Fibroblast of skin of back (primary cell): ENCODE data around the gene PELI1.
"Not testable (repeated sequence)": the region's sequence is repeated elsewhere in the genome, so short reads cannot be mapped to it uniquely, and the experiment has no call there.

Source experiments
- DNase-seq: peaks from one replicate; pipeline ENCODE4 v3.0.0-alpha.2; 2013

The PELI1 gene

DNA sequence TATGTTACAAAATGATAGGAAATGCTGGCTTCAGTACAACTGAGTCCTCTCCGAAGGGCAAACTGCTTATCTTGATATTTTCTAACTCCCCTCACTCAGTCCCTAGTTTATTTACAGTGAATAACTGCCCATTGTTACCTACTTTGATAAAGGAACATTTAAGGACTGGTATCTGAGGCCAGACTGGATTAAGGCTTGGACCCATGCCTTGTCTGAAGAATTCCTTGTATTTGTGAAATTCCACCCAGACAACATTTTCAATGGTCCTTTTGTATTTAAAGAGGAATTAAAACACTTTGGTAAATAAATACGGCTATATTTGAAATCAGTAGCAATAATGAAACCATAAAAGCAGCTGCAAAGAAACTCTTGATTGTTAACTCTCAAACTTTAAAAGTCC, 58.3 kb downstream of the PELI1 start:
- no peak for DNase-seq

DNA sequence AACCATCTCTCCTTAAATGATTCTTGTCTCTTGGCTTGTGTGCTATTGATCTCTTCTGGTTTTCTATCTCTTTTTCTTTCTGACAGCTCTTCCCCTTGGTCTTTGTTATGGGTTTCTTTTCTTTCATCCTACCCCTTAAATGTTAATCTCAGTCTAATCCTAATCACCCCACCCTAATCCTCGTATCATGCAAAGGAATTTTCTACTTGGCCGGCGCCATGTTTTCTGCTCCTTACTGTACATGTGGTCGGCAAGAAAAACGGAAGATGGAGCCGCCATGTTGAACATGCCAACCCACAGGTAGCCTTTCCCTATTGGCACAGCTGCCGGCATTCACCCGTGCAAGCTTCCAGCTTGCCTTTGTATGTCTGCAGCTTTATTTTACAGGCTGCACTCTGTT, 63.2 kb downstream of the PELI1 start:
- no peak for DNase-seq

DNA sequence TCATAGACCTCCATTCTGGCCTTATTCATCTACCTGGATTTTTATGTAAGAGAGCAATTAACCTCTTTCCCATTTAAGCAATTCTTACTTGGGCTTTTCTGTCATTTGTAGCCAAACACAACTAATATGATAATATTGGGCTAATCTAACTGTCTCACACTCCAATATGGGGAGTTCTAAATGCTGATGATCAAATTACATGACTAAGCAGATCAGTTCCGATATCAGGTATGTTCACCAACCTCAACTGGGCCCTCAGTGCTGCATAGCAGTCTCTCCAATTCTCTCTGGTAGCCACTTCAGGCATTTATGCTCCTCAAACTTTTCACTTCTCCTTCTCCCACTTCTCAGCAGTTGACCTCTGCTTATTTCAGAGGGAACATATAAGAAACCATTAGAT, 64.0 kb downstream of the PELI1 start:
- no peak for DNase-seq

DNA sequence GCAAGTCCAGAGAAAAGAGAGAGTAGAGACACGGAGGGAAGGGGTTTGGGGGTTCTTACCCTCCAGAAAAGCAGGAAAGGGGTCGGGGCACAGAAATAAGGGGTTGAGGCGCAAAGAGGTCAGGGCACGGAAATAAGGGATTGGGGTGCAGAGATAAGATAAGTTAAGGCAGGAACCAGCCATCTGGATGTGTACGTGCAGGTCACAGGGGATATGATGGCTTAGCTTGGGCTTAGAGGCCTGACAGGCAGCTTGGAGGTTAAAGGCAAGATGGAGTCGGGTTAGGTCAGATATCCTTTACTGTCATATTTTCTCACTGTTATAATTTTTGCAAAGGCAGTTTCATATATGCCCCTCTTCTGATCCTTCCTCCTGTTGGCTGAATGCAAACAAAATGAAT, 64.5 kb downstream of the PELI1 start:
- not testable (repeated sequence) for DNase-seq

DNA sequence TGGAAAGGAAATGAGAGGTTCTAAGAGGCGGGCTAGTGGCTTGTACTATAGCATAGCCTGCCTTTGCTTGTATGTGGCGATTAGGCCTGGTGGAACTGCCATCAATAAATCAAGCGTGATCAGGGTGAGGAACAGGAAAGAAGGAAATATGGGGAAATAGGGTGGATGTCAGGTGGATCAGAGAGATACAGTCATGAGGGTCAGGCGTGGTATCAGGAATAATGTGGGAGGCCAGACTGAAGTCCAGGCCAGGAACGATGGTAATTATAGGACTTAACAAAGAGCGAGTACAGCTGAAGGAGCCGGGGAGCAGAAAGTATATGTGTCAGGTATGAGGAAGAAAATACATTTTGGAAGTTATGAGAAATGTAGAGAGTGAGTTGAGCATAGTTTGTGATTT, 67.4 kb downstream of the PELI1 start:
- not testable (repeated sequence) for DNase-seq

DNA sequence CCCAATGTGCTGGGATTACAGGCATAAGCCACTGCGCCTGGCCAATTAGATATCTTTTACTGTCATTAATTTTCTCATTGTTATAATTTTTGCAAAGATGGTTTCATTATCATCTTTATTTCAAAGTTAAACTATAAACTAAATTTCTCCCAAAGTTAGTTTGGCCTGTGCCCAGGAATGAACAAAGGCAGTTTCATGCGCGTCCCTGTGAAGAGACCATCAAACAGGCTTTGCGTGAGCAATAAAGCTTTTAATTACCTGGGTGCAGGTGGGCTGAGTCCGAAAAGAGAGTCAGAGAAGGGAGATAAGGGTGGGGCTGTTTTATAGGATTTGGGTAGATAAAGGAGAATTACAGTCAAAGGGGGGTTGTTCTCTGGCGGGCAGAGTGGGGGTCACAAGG, 69.6 kb downstream of the PELI1 start:
- not testable (repeated sequence) for DNase-seq

DNA sequence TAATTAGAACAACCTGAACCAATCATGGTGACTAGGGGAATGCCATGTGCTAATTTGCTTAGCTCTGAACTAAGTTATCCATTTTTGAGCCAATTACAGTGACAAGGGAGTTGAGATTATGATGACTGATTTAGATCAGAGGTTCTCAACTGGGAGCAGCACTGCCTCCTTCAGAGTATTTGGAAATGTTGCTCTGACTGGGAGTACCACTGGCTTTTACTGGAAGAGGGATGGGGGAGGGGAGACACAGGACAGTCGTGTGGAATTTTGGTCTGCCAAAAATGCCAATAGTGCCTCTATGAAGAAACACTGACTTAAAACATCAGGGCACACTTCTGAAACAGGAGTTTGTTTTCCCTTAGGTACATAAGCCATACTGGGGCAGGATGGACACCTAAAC, 76.9 kb downstream of the PELI1 start:
- DNase-seq = no peak

DNA sequence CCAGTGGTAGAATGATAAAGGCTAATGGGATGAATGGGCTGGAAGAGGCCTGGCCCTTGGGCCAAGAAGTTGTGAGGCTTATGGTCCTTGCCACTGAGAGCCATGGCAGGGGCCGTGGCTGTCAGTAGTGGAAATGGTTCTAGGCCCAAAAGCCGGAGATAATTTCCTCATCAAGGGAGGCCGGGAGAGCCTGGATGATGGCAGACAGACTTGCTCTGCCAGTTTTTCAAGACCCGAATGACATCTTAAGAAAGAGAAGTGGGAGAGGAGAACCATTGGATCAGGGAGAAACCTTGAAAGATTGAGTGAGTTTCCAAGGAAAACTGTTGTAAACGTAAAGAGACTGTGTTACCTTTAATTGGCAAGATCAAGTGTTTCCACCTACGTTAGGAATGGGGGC, 78.7 kb downstream of the PELI1 start:
- DNase-seq = no peak

DNA sequence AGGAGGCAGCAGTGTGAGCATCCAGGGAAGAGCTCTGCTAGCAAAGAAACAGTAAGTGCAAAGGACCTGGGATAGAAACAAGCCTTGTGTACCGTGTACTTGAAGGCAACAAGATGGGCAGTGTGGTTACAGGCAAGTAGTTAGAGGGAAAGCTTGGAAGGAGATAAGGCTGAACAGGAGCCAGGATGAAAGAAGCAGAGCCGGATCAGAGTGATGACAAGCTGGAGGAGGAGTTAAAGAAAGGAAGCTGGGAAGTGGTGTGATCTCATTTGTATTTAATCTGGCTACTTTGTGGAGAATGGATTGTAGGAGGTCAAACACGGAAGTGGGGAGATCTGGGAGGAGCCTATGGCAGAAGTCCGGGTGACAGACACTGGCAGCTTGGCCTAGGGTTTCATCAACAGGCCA, 80.3 kb downstream of the PELI1 start:
- DNase-seq = peak; percentile 65

DNA sequence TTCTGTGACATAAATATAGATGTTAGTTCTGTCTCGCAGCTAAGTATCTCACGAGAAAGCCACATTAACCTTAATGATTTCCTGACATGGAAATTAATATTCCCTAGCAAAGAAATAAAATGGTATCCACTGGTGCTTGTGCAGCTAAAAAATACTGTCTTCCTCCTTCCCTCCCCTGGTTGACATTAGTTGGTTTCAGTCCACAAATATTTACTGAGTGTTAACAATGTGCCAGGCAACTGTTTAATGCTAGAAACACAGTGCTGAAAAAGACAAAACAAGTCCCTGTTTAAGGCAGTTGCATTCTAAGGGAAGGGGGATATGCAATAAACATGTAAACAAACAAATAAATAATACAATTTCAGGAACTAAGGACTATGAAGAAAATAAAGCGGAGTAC, 80.8 kb downstream of the PELI1 start:
- no peak for DNase-seq

DNA sequence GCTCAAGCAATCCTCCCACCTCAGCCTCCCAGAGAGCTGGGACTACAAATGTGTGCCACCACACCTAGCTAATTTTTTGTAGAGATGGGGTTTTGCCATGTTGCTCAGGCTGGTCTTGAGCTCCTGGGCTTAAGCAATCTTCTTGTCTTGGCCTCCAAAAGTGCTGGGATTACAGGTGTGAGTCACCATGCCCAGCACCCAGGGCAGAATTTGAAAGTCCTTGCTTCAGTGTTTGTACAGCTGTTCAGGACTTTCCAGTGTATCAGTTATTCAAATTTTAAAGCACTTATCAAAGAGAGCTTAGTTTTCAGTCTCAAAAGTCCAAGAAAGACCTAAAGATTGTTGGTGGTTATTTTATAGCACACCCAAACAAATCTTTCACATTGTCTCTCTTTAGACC, 81.4 kb downstream of the PELI1 start:
- peak; percentile 69 for DNase-seq

DNA sequence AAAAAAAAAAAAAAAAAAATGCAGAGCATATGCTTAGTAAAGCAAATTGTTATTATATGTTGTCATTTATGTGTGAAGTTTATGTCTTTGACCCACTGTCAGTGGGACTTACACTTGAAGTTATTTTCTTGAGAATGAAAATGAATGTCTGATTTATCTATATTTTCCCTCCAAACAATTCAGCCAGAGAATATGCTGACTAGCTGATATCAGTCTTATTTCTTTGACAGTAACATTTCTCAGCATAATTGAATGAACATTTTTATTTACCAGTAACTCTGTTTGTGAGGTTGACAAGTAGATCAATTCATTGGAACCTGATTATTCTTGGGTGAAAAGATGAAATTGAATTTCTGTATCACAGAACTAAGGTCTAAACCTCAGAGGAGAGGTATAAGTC, 85.0 kb downstream of the PELI1 start:
- no peak for DNase-seq

DNA sequence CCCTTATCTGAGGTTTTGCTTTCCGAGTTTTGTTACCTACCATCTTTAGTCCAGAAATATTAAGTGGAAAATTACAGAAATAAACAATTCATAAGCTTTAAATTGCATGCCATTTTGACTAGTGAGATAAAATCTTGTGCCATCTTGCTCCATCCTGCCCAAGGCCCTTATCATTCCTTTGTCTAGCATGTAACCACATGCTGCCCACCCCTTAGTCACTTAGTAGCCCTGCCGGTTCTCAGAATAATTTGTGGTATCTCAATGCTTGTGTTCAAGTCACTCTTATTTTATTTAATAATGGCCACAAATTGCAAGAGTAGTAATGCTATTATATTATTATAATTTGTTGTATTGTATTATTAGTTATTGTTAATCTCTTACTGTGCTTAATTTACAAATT, 88.2 kb downstream of the PELI1 start:
- DNase-seq = no peak

DNA sequence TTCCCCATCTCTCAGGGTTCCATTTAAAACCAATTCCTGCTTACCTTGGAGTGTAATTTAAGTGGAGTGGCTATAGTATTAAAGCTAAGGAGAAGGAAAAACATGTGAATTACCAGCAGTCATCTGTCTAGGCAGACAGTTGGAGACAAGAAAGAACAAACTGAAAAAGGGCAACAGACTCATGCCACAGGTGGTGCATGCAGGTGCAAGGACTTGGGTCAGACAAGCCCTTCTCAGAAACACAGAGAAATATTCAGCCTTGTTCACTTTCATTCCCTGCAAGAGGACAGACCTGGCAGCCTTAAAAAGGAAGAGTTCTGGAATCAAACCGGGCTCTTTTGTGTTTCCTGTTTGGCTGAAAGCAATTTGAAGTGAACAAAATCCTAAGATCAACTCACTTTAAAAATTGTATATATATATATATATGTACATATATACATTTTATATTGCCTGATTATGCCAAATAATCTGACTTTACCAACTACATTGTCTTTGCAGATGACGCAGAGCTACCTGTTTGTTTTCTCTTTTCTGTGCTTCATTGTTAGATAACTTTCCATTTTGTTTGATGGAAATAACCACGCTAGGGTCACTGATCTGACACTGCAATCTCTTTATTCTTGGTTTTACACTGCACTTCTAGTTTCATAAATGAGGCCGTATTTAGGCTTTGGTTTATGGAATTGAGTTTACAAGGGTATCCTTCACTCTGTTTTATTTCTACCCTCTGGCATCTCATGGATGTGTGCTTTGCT, 89.9 kb downstream of the PELI1 start:
- no peak for DNase-seq

DNA sequence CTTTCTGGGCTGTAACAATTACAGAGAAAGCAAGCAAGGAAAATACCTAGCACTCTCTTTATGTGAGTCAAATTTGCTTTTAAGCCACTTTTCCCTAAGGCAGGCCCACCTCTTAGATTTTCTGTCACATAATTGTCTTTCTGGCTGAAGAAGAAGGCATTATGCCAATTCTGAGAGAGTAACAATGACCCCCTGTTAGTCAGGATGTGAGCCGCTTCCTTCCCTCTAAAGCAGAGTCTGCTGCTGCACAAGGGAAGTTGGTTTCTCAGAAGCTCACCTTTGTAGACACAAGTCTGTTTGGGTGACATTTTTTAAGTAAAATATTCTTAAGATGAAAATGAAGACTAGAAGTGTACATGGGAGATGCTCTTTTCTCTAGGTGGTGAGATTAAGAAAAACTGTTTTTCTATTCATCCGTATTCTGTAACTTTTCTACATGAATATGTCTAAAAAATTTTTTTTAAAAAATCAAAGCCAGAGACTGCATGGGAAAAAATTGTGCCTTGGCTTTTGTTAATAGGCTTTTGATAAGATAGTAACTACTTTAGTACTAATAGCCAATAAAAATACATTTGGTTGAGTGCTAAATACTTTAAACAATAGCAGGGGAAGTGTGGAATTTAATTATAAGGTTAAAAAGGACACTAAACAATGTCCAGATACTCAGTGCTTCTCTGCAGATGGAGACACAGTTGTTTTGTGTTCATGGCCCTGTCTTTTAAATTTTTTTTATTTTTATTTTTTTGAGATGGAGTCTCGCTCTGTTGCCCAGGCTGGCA, 91.6 kb downstream of the PELI1 start:
- no peak for DNase-seq

DNA sequence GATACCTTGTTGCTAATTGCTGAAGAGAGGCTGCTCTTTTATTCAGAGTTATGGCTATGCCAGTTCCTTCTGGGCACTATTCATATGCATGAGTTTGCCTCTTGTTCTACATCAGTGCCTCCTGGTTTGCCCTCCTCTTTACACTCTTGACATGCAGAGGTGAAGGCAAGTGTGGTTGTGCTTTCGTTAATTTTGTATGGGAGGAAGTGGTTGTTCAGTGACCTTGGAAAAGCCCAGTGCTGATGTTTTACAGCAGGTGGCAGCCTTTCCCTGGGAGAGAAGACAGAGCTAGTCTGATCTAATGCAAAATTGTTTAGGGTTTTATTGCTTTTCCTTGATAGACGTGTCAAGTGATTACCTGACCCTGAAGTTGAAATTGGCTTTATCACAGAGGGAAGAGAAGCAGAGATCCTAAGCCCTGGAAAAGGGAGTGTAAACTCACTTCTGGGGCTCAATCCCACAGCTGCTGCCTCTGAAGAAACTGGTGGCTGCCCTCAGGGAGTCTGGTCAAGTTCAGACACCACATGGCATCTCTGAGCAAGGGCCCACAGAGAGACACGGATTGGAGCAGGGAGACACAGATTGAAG, 94.5 kb downstream of the PELI1 start:
- DNase-seq = peak; percentile 67

DNA sequence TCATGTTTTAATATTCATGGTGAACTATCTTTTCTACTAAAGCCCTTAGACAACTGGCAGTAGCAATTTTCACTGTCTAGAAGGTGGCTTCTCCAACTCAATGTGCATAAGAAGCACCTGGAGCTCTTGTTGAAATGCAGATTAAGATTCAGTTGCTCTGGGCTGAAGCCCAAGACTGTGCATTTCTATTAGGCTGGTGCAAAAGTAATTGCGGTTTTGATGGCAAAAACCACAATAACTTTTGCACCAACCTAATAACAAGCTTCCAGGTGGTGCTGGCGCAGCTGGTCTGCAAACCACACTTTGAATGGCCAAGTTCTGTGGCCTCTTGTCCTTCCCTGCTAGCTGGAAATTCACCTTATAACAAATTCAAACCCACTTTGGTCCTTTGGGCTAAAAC, 98.3 kb downstream of the PELI1 start:
- no peak for DNase-seq
